Nephron (organoid): ENCODE data around the gene CNST.

Experiments
- H3K27ac Mint-ChIP-seq, 3 experiments: 2 replicates each; pipeline ENCODE4 v1.8.0; 2020; ENCODE audit warnings: mixed read lengths in 3 of 3, mild to moderate bottlenecking in 2 of 3, moderate library complexity in 1 of 3
- H3K27me3 Mint-ChIP-seq: 2 replicates; pipeline ENCODE4 v1.8.0; 2021; ENCODE audit warnings: low read depth, mild to moderate bottlenecking, moderate library complexity, mixed read lengths
- H3K36me3 Mint-ChIP-seq: 2 replicates; pipeline ENCODE4 v1.8.0; 2020; ENCODE audit warnings: low read depth, mixed read lengths
- H3K4me1 Mint-ChIP-seq: 2 replicates; pipeline ENCODE4 v1.8.0; 2020; ENCODE audit warnings: mixed read lengths
- H3K4me3 Mint-ChIP-seq, 3 experiments: 2 replicates each; pipeline ENCODE4 v1.8.0; 2020; ENCODE audit warnings: mild to moderate bottlenecking in 3 of 3, mixed read lengths in 3 of 3, moderate library complexity in 2 of 3
- H3K9me3 Mint-ChIP-seq: 2 replicates; pipeline ENCODE4 v1.8.0; 2020; ENCODE audit warnings: mixed read lengths
- CTCF ChIP-seq, 3 experiments: fragments of 200-600 bp; sonication (generic); IDR thresholded peaks; one replicate each; pipeline ENCODE4 v1.5.0; 2021; ENCODE audit warnings: antibody characterized with exemption in 3 of 3; ENCODE audit not compliant: unreplicated experiment in 3 of 3

CNST gene

GRCh38 chr1:246667773-246668172 is 101.5 kb downstream of the CNST start:
- no peak for TF ChIP-seq CTCF (IDR thresholded peaks at IDR 0.05; ENCODE audit: unreplicated experiment in 3 of 3)
- Mint-ChIP-seq H3K9me3 (no peaks in the 10 kb centered on the region), H3K36me3 (peaks cover 40% of the 10 kb centered on the region), H3K27me3 (no peaks in the 10 kb centered on the region), H3K4me3 (no peak overlapping the region), H3K4me1 (no peaks in the 10 kb centered on the region), H3K27ac (no peak overlapping the region)

- no peak overlapping the region for H3K4me3 Mint-ChIP-seq
- no peak for TF ChIP-seq CTCF (IDR thresholded peaks at IDR 0.05; ENCODE audit: unreplicated experiment in 3 of 3)
- no peaks in the 10 kb centered on the region for H3K9me3 Mint-ChIP-seq
- H3K27ac Mint-ChIP-seq = no peak overlapping the region
- H3K36me3 Mint-ChIP-seq = peaks cover 49% of the 10 kb centered on the region
- no peaks in the 10 kb centered on the region for H3K27me3 Mint-ChIP-seq
- no peaks in the 10 kb centered on the region for H3K4me1 Mint-ChIP-seq
Observed at GRCh38 chr1:246669659-246670058, 103.4 kb downstream of the CNST start.

GRCh38 chr1:246674049-246674448 is 107.8 kb downstream of the CNST start:
- Mint-ChIP-seq H3K9me3 (peaks cover 2% of the 10 kb centered on the region), H3K36me3 (peaks cover 34% of the 10 kb centered on the region)

GRCh38 chr1:246677842-246678241 is 111.6 kb downstream of the CNST start:
- H3K27ac Mint-ChIP-seq = peak overlapping the region; percentile 12 to 60 (median 13)
- TF ChIP-seq CTCF (IDR thresholded peaks at IDR 0.05; ENCODE audit: unreplicated experiment in 3 of 3) = no peak
- H3K36me3 Mint-ChIP-seq = peaks cover 16% of the 10 kb centered on the region
- no peaks in the 10 kb centered on the region for H3K27me3 Mint-ChIP-seq
- peaks cover 51% of the 10 kb centered on the region for H3K4me1 Mint-ChIP-seq
- no peak overlapping the region for H3K4me3 Mint-ChIP-seq
- H3K9me3 Mint-ChIP-seq = peaks cover 2% of the 10 kb centered on the region

More at GRCh38 chr1:246674049-246674448, 107.8 kb downstream of the CNST start:
- no peak for TF ChIP-seq CTCF (IDR thresholded peaks at IDR 0.05; ENCODE audit: unreplicated experiment in 3 of 3)
- no peak overlapping the region for H3K27ac Mint-ChIP-seq
- no peak overlapping the region for H3K4me3 Mint-ChIP-seq
- H3K4me1 Mint-ChIP-seq = peaks cover 16% of the 10 kb centered on the region
- no peaks in the 10 kb centered on the region for H3K27me3 Mint-ChIP-seq

GRCh38 chr1:246678816-246679793 is 112.8 kb downstream of the CNST start:
- Mint-ChIP-seq H3K27me3 (no peaks in the 10 kb centered on the region), H3K36me3 (peaks cover 7% of the 10 kb centered on the region), H3K27ac (peak overlapping the region; percentile 87 to 97 (median 94)), H3K4me3 (no peak overlapping the region), H3K4me1 (peaks cover 56% of the 10 kb centered on the region), H3K9me3 (peaks cover 2% of the 10 kb centered on the region)
- TF ChIP-seq CTCF (IDR thresholded peaks at IDR 0.05; ENCODE audit: unreplicated experiment in 3 of 3) = no peak
